Neural crest cell (in vitro differentiated cells): ENCODE results near the gene AP5B1. TPM values are rescaled to one million over a fixed set of nuclear protein-coding genes. Genes with fewer than 3 reads are reported as not detected.
A peak's percentile ranks its signal among the peaks of the same experiment; 100 is the strongest.

Experiments used
- DNase-seq: peaks from one replicate; pipeline ENCODE4 v3.0.0; 2021; ENCODE audit warnings: low read depth, mixed read lengths, low spot score
- H3K27ac Mint-ChIP-seq: one replicate; pipeline ENCODE4 v1.8.0; 2021; ENCODE audit warnings: mild to moderate bottlenecking, mixed read lengths; ENCODE audit not compliant: unreplicated experiment
- H3K27me3 Mint-ChIP-seq: 2 replicates; pipeline ENCODE4 v1.8.0; 2021; ENCODE audit warnings: low read depth, mild to moderate bottlenecking, mixed read lengths
- H3K36me3 Mint-ChIP-seq: 2 replicates; pipeline ENCODE4 v1.8.0; 2021; ENCODE audit warnings: low read depth, mild to moderate bottlenecking, mixed read lengths
- H3K4me1 Mint-ChIP-seq: 2 replicates; pipeline ENCODE4 v1.8.0; 2021; ENCODE audit warnings: mixed read lengths
- H3K4me3 Mint-ChIP-seq: one replicate; pipeline ENCODE4 v1.8.0; 2021; ENCODE audit warnings: mild to moderate bottlenecking, mixed read lengths
- H3K9me3 Mint-ChIP-seq: 2 replicates; pipeline ENCODE4 v1.8.0; 2021; ENCODE audit warnings: mixed read lengths
- CTCF ChIP-seq: fragments of 200-600 bp; sonication (generic); conservative IDR thresholded peaks from 2 replicates; pipeline ENCODE4 v1.5.0; 2021; ENCODE audit warnings: antibody characterized with exemption, mild to moderate bottlenecking
- long read RNA-seq: library from polyadenylated mRNA; unstranded; transcript quantifications from one replicate; pipeline ENCODE4 v2.0.0, GENCODE V29; 2020
- total RNA-seq: library from RNA; stranded (reverse); gene quantifications from 2 replicates; pipeline ENCODE4 v1.2.1, GENCODE V29; 2021

AP5B1 gene, protein sequence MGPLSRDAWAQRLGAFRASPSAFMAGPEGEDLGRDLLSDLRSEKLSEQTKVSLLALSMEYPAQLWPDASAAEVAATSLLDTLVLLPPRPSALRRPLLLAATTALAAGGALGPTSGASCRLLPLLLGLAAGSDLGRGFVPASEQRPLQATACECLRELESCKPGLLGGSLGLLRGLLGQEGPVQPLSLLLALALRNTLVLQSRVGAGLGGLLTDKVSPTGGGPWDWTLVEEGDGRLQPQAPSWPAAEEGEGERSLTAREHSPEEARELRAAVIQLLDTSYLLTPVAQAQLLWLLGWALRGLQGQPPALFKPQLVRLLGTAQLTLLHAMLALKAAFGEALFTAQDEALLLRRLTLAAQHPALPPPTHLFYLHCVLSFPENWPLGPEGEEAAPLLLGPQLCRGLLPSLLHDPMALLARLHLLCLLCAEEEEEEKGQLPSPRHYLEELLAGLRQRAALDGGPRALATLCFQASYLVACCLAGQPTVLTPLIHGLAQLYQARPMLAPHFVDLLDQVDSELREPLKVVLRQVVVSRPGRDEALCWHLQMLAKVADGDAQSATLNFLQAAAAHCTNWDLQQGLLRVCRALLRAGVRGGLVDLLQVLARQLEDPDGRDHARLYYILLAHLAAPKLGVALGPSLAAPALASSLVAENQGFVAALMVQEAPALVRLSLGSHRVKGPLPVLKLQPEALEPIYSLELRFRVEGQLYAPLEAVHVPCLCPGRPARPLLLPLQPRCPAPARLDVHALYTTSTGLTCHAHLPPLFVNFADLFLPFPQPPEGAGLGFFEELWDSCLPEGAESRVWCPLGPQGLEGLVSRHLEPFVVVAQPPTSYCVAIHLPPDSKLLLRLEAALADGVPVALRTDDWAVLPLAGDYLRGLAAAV
- 10.7 and 10.8 TPM in 2 replicates for total RNA-seq
- long read RNA-seq, partial matches to known transcripts, result 0 of 2 reads
- long read RNA-seq, other reads (novel, unspliced or antisense), result 2 of 2 reads

- Mint-ChIP-seq H3K4me1 (peaks cover 8% of the 10 kb centered on the region), H3K4me3 (peak within 1 kb of the TSS; percentile 85), H3K27ac (no peak within 1 kb of the TSS), H3K27me3 (peaks cover 37% of the 10 kb centered on the region), H3K36me3 (peaks cover 3% of the 10 kb centered on the region), H3K9me3 (no peaks in the 10 kb centered on the region)
- DNase-seq, result no peak
- TF ChIP-seq CTCF, result no peak
These were observed at the start of gene AP5B1 for GRCh38 chr11:65780770-65781151. TSS of gene AP5B1 (minus strand) at chr11:65780976. CDS start at chr11:65780591, 385 bp downstream.

- Mint-ChIP-seq H3K4me1 (peaks cover 14% of the 10 kb centered on the region), H3K27me3 (peaks cover 37% of the 10 kb centered on the region), H3K4me3 (no peak overlapping the region), H3K36me3 (no peaks in the 10 kb centered on the region), H3K27ac (no peak overlapping the region), H3K9me3 (no peaks in the 10 kb centered on the region)
- no peak for DNase-seq
- no peak for TF ChIP-seq CTCF
These were observed 48.7 kb upstream of the AP5B1 start for GRCh38 chr11:65829459-65829858.

- peaks cover 31% of the 10 kb centered on the region for H3K27me3 Mint-ChIP-seq
- no peaks in the 10 kb centered on the region for H3K9me3 Mint-ChIP-seq
- H3K27ac Mint-ChIP-seq, result no peak overlapping the region
- H3K4me3 Mint-ChIP-seq, result no peak overlapping the region
- no peaks in the 10 kb centered on the region for H3K36me3 Mint-ChIP-seq
- no peak for TF ChIP-seq CTCF
- H3K4me1 Mint-ChIP-seq, result peaks cover 8% of the 10 kb centered on the region
- no peak for DNase-seq
These were observed 46.4 kb upstream of the AP5B1 start for GRCh38 chr11:65826984-65827735.

- Mint-ChIP-seq H3K4me3 (no peak overlapping the region), H3K9me3 (no peaks in the 10 kb centered on the region), H3K27ac (no peak overlapping the region), H3K27me3 (peaks cover 3% of the 10 kb centered on the region), H3K4me1 (peaks cover 4% of the 10 kb centered on the region), H3K36me3 (no peaks in the 10 kb centered on the region)
- no peak for TF ChIP-seq CTCF
- DNase-seq, result no peak
These were observed 42.2 kb upstream of the AP5B1 start for GRCh38 chr11:65822776-65823528.
